ENCODE measurements around the gene PARP9.
"Not testable (repeated sequence)": the region's sequence is repeated elsewhere in the genome, so short reads cannot be mapped to it uniquely, and the experiment has no call there.

Gene PARP9

GRCh38 chr3:122516846-122517360 is 47.2 kb downstream of the PARP9 start:
- DNase-seq, result no peak

- no peak for DNase-seq
These were observed 48.2 kb downstream of the PARP9 start for GRCh38 chr3:122515870-122516269.

- no peak for DNase-seq
These were observed 49.1 kb downstream of the PARP9 start for GRCh38 chr3:122515020-122515468.

GRCh38 chr3:122514123-122515019 is 49.7 kb downstream of the PARP9 start, which contains the start of gene KPNA1:
KPNA1 (minus strand) TSS chr3:122514939; CDS start chr3:122496565, 18,374 bp downstream.
- peak; percentile 79 for DNase-seq

GRCh38 chr3:122513386-122514122 is 50.5 kb downstream of the PARP9 start:
- no peak for DNase-seq

- no peak for DNase-seq
These were observed 51.8 kb downstream of the PARP9 start for GRCh38 chr3:122512284-122512683.

- no peak for DNase-seq
These were observed 53.1 kb downstream of the PARP9 start for GRCh38 chr3:122510878-122511535.

- DNase-seq, result not testable (repeated sequence)
These were observed 55.2 kb downstream of the PARP9 start for GRCh38 chr3:122508944-122509343.

- no peak for DNase-seq
These were observed 55.8 kb downstream of the PARP9 start for GRCh38 chr3:122508135-122508914.

GRCh38 chr3:122506450-122506849 is 57.6 kb downstream of the PARP9 start:
- no peak for DNase-seq

GRCh38 chr3:122505676-122506075 is 58.4 kb downstream of the PARP9 start:
- DNase-seq, result no peak

- DNase-seq, result no peak
These were observed 61.2 kb downstream of the PARP9 start for GRCh38 chr3:122502941-122503340.

GRCh38 chr3:122502139-122502538 is 62.0 kb downstream of the PARP9 start:
- DNase-seq, result no peak

GRCh38 chr3:122500964-122501363 is 63.1 kb downstream of the PARP9 start:
- not testable (repeated sequence) for DNase-seq

- DNase-seq, result no peak
These were observed 65.9 kb downstream of the PARP9 start for GRCh38 chr3:122498152-122498551.

- DNase-seq, result no peak
These were observed 66.7 kb downstream of the PARP9 start for GRCh38 chr3:122497425-122497824.

GRCh38 chr3:122496508-122496907 is 67.6 kb downstream of the PARP9 start:
- no peak for DNase-seq

- DNase-seq, result no peak
These were observed 70.8 kb downstream of the PARP9 start for GRCh38 chr3:122493296-122493695.

- no peak for DNase-seq
These were observed 75.7 kb downstream of the PARP9 start for GRCh38 chr3:122488262-122488973.

GRCh38 chr3:122484985-122485384 is 79.1 kb downstream of the PARP9 start:
- DNase-seq, result no peak

GRCh38 chr3:122481390-122481789 is 82.7 kb downstream of the PARP9 start:
- no peak for DNase-seq
